OCI-M1 (cell line): ENCODE results near the gene C16orf89.
"Not testable (repeated sequence)": the region's sequence is repeated elsewhere in the genome, so short reads cannot be mapped to it uniquely, and the experiment has no call there.

ENCODE experiments used
- DNase-seq: peaks from one replicate; lab custom pipeline; 2025; lab: John Stamatoyannopoulos, UW

The C16orf89 gene

GRCh38 chr16:5084802-5085201 is 19.0 kb upstream of the C16orf89 start:
- peak; percentile 68 for DNase-seq

GRCh38 chr16:5084099-5084731 is 18.5 kb upstream of the C16orf89 start:
- not testable (repeated sequence) for DNase-seq

GRCh38 chr16:5083646-5084045 is 17.9 kb upstream of the C16orf89 start:
- DNase-seq: not testable (repeated sequence)

- DNase-seq: not testable (repeated sequence)
These were observed 15.2 kb upstream of the C16orf89 start for GRCh38 chr16:5080996-5081395.

- DNase-seq: not testable (repeated sequence)
These were observed 14.7 kb upstream of the C16orf89 start for GRCh38 chr16:5080461-5080860.

GRCh38 chr16:5078626-5079025 is 12.9 kb upstream of the C16orf89 start:
- no peak for DNase-seq

- DNase-seq: no peak
These were observed 11.5 kb upstream of the C16orf89 start for GRCh38 chr16:5077304-5077703.

GRCh38 chr16:5075637-5076036 is 9.9 kb upstream of the C16orf89 start:
- DNase-seq: no peak

GRCh38 chr16:5073771-5074170 is 8.0 kb upstream of the C16orf89 start:
- not testable (repeated sequence) for DNase-seq

- no peak for DNase-seq
These were observed 7.5 kb upstream of the C16orf89 start for GRCh38 chr16:5073279-5073629.

GRCh38 chr16:5072334-5073278 is 6.8 kb upstream of the C16orf89 start:
- DNase-seq: no peak

- DNase-seq: peak; percentile 94
These were observed 6.1 kb upstream of the C16orf89 start, which contains the start of gene ALG1 for GRCh38 chr16:5071681-5072333. ALG1 (plus strand) TSS chr16:5071843; CDS start chr16:5071850, 7 bp downstream.

GRCh38 chr16:5071341-5071680 is 5.6 kb upstream of the C16orf89 start:
- DNase-seq: no peak

GRCh38 chr16:5070431-5071186 is 4.9 kb upstream of the C16orf89 start:
- DNase-seq: no peak

GRCh38 chr16:5069854-5070253 is 4.1 kb upstream of the C16orf89 start:
- no peak for DNase-seq

- DNase-seq: no peak
These were observed 3.3 kb upstream of the C16orf89 start for GRCh38 chr16:5069048-5069447.

- DNase-seq: no peak
These were observed 755 bp upstream of the C16orf89 start for GRCh38 chr16:5066511-5066910.

GRCh38 chr16:5065326-5065725 is 430 bp downstream of the C16orf89 start:
- DNase-seq: no peak

GRCh38 chr16:5064915-5065314 is 841 bp downstream of the C16orf89 start:
- no peak for DNase-seq

- peak; percentile 19 for DNase-seq
These were observed 2.7 kb downstream of the C16orf89 start for GRCh38 chr16:5062790-5063765.

GRCh38 chr16:5062051-5062450 is 3.7 kb downstream of the C16orf89 start:
- no peak for DNase-seq
